Esophagus squamous epithelium (tissue), 5 donors: ENCODE measurements around the gene VEPH1. TPM values are rescaled to one million over a fixed set of nuclear protein-coding genes. Genes with fewer than 3 reads are reported as not detected.

Source experiments
- DNase-seq: peaks from one replicate; lab custom pipeline; 2025; lab: John Stamatoyannopoulos, UW
- H3K27ac ChIP-seq, 4 donors: fragments of 200-600 bp; sonication (generic); one replicate each; pipeline ENCODE4 v1.5.1; 2016 to 2019; ENCODE audit warnings: mild to moderate bottlenecking in 1 of 4
- H3K27me3 ChIP-seq, 4 donors: fragments of 200-600 bp; sonication (generic); 1 replicate in 3 of 4; 2 replicates in 1 of 4; pipeline versions ENCODE4 v1.5.1 to v1.6.0; 2017 to 2021; ENCODE audit warnings: antibody characterized with exemption in 1 of 4
- H3K36me3 ChIP-seq, 3 donors: fragments of 200-600 bp; sonication (generic); one replicate each; pipeline ENCODE4 v1.5.1; 2016 to 2019
- H3K4me1 ChIP-seq, 3 donors: fragments of 200-600 bp; sonication (generic); one replicate each; pipeline ENCODE4 v1.5.1; 2017 to 2019
- H3K4me3 ChIP-seq, 4 donors: fragments of 200-600 bp; sonication (generic); 1 replicate in 3 of 4; 2 replicates in 1 of 4; pipeline ENCODE4 v1.5.1; 2016 to 2019; ENCODE audit warnings: mild to moderate bottlenecking in 2 of 4, moderate library complexity in 1 of 4
- H3K9me3 ChIP-seq, 3 donors: fragments of 200-600 bp; sonication (generic); one replicate each; pipeline ENCODE4 v1.5.1; 2016 to 2019
- CTCF ChIP-seq, 6 experiments: fragments of 450-650 bp in 4 of 6; fragments of 200-600 bp in 2 of 6; sonication (generic) in 2 of 6; IDR thresholded peaks; one replicate each; pipeline ENCODE4 v1.5.1; 2016 to 2019; ENCODE audit warnings: antibody characterized with exemption in 6 of 6, mild to moderate bottlenecking in 4 of 6, moderate library complexity in 4 of 6
- POLR2A ChIP-seq, 4 donors: fragments of 450-650 bp; IDR thresholded peaks; one replicate each; pipeline ENCODE4 v1.6.1; 2017; ENCODE audit warnings: antibody characterized with exemption in 4 of 4, mild to moderate bottlenecking in 4 of 4, moderate library complexity in 3 of 4
- WGBS, 2 donors: methylation state at CpG; one replicate each; pipeline ENCODE4 v1.1.5; 2018; 5-methylcytosine and 5-hydroxymethylcytosine counted together
- intact Hi-C: fragments of 100-400 bp; cut with DNase I; formaldehyde crosslinking; loops from one replicate; pipeline ENCODE4 v1.15.0; 2022
- total RNA-seq, 4 donors: library from RNA; depleted of rRNA; stranded (reverse); fragments of >200 nt; gene quantifications; one replicate each; pipeline ENCODE4 v1.1.0, GENCODE V29; 2016
- donor health status: DM: yes; HTN: yes; CAD: no.

VEPH1 gene
- total RNA-seq, 4 donors from 2014 or later = not detected

GRCh38 chr3:157249606-157250005 lies 253.6 kb downstream of the VEPH1 start:
- intact Hi-C loops = no loop called here
- Histone ChIP-seq H3K36me3 (no peaks in the 10 kb centered on the region), H3K9me3 (no peaks in the 10 kb centered on the region), H3K27ac (no peak overlapping the region), H3K4me1 (peaks cover 0 to 23% (median 3%) of the 10 kb centered on the region in 3 donors), H3K4me3 (no peak overlapping the region), H3K27me3 (no peaks in the 10 kb centered on the region)
- no peak for TF ChIP-seq POLR2A (IDR thresholded peaks at IDR 0.05)
- no peak for TF ChIP-seq CTCF (IDR thresholded peaks at IDR 0.05)
- 94% methylated on average over 5 of the region's 5 CpGs for WGBS, 2 donors
- no peak for DNase-seq

DNA sequence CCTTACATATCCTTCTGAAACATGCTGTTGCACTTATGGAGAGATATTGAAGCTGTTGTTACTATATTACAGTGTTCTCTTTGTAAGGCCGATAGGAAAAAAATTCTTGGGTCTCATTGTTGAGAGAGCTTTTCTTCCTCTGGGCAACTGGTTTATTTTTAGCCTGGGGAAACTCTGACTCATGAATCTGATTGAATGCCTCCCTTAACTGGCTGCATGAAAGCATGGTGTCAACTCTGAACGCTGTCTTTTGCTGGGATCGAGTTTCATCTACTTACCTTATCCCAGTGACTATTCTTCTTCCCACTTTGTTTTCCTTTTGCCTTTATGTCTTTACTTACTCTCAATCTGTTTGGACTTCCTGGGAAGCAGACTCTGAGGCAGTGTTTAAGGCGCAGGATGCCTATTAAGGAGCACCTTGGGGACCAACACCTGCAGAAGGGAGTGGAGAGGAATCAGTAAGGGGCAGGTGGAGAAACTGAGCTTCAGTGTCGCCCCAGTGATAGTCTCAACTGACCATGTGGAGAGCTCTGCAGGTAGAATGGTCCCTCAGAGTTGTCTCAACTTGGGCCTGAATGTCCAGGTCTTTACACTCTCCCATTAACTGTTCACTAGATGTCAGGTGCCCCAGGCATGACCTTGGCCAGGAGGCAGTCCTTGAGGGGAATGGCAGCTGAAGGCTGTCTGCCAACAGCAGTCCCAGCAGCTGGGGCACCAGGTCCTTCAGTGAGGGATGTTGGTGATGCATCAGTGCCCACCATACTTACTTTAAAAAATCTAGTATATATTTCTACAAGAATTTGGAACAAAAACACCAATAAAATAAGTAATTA lies 254.4 kb downstream of the VEPH1 start:
- intact Hi-C loops = no loop called here
- H3K4me1 ChIP-seq = peaks cover 0 to 23% (median 3%) of the 10 kb centered on the region in 3 donors
- DNase-seq = no peak
- WGBS, 2 donors = 33 to 47% methylated on average over 4 to 5 of the region's 5 CpGs
- no peaks in the 10 kb centered on the region for H3K9me3 ChIP-seq
- TF ChIP-seq CTCF (IDR thresholded peaks at IDR 0.05) (no peak), POLR2A (IDR thresholded peaks at IDR 0.05) (no peak)
- peak overlapping the region in 2 of 4 donors; percentile 19 to 31 for H3K27ac ChIP-seq
- H3K27me3 ChIP-seq = no peaks in the 10 kb centered on the region
- no peaks in the 10 kb centered on the region for H3K36me3 ChIP-seq
- no peak overlapping the region for H3K4me3 ChIP-seq

- peak overlapping the region in 2 of 4 donors; percentile 19 to 37 for H3K27ac ChIP-seq
- no peak for DNase-seq
- no peaks in the 10 kb centered on the region for H3K36me3 ChIP-seq
- 63 to 74% methylated on average over 1 of the region's 1 CpG for WGBS, 2 donors
- TF ChIP-seq POLR2A (IDR thresholded peaks at IDR 0.05) (no peak), CTCF (IDR thresholded peaks at IDR 0.05) (no peak)
- intact Hi-C loops = no loop called here
- H3K9me3 ChIP-seq = no peaks in the 10 kb centered on the region
- no peaks in the 10 kb centered on the region for H3K27me3 ChIP-seq
- peaks cover 0 to 23% (median 3%) of the 10 kb centered on the region in 3 donors for H3K4me1 ChIP-seq
- no peak overlapping the region for H3K4me3 ChIP-seq
Observed at GRCh38 chr3:157247391-157247790, 255.8 kb downstream of the VEPH1 start.

DNA sequence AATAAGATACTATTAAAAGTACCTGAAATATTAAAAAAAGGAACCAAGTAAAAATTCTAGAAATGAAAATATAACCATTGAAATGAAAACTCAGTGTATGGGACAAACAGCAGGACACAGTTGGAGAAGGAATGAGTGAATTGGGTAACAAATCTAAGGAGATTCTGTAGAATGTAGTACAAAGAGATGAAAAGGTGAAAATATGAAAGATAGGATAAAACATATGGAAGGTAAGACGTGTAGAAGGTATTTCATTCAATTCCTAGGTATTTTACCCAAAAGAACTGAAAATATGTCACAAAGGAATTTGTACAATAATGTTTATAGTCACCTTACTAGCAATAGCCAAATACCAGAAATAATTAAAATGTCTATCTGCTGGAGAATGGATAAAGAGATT lies 260.4 kb downstream of the VEPH1 start:
- Histone ChIP-seq H3K9me3 (no peaks in the 10 kb centered on the region), H3K4me1 (peaks cover 0 to 12% (median 0%) of the 10 kb centered on the region in 3 donors), H3K4me3 (no peak overlapping the region), H3K27ac (no peak overlapping the region), H3K27me3 (no peaks in the 10 kb centered on the region), H3K36me3 (no peaks in the 10 kb centered on the region)
- intact Hi-C loops = no loop called here
- WGBS, 2 donors = 84 to 85% methylated on average over 1 of the region's 1 CpG
- TF ChIP-seq POLR2A (IDR thresholded peaks at IDR 0.05) = no peak
- TF ChIP-seq CTCF (IDR thresholded peaks at IDR 0.05) = no peak
- no peak for DNase-seq

- no peak for DNase-seq
- no peak overlapping the region for H3K4me3 ChIP-seq
- no peak overlapping the region for H3K27ac ChIP-seq
- WGBS, 2 donors = 90 to 97% methylated on average over 3 to 4 of the region's 4 CpGs
- no peaks in the 10 kb centered on the region for H3K4me1 ChIP-seq
- H3K36me3 ChIP-seq = no peaks in the 10 kb centered on the region
- intact Hi-C loops = no loop called here
- H3K9me3 ChIP-seq = no peaks in the 10 kb centered on the region
- TF ChIP-seq POLR2A (IDR thresholded peaks at IDR 0.05) (no peak), CTCF (IDR thresholded peaks at IDR 0.05) (no peak)
- no peaks in the 10 kb centered on the region for H3K27me3 ChIP-seq
Observed at GRCh38 chr3:157241599-157241998, 261.6 kb downstream of the VEPH1 start.
